HG03342 (cell line): ENCODE data around the gene ZNF521.
"Not testable (repeated sequence)": the region's sequence is repeated elsewhere in the genome, so short reads cannot be mapped to it uniquely, and the experiment has no call there.

ENCODE experiments used
- ATAC-seq: cut with Tn5 transposase; IDR thresholded peaks from one replicate; pipeline ENCODE4 v1.9.1; 2021; ENCODE audit warnings: mild to moderate bottlenecking, moderate library complexity; ENCODE audit not compliant: unreplicated experiment

Gene ZNF521

GRCh38 chr18:25047983-25048382 is 304.0 kb downstream of the ZNF521 start:
- ATAC-seq: no peak

DNA sequence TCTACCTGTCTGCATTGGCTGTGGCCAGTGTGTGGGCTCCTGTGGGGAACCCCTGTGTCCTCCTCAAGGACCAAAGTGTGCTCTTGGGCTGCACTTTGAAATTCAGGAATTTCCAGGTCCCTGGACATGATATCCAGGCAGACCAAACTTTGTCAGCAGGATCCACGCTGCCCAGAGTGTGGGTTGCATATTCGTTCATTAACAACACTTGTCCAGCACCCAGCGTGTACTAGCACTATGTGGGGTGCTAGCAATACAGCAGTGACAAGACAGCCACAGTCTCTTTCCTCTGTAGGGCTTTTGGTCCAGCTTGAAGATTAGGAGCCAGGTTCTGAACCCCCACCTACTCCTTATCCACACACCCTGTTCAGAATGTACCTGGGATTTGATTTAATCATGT is 304.5 kb downstream of the ZNF521 start:
- ATAC-seq: no peak

- no peak for ATAC-seq
These were observed 307.3 kb downstream of the ZNF521 start for GRCh38 chr18:25044694-25045093.

DNA sequence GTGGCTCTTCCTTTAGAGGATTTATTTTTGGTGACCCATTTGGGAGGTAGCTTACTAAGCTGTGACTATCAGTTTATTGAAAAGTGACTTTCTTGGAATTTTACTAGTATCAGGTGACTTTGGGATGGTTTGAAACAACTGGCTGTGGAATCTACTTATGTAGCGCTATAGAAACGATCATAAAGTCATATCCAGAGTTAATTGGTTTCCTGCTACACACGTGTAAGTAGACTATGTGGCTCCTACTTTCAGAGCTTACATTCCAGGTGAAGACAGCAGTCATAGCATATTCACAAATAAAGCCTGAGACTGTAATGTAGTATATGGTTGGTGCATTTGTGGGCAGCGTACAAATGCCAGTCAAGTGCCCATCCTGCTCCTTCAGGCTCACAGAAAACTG is 308.9 kb downstream of the ZNF521 start:
- ATAC-seq: no peak

GRCh38 chr18:25042641-25043051 is 309.3 kb downstream of the ZNF521 start:
- no peak for ATAC-seq

GRCh38 chr18:25039781-25040180 is 312.2 kb downstream of the ZNF521 start:
- no peak for ATAC-seq

DNA sequence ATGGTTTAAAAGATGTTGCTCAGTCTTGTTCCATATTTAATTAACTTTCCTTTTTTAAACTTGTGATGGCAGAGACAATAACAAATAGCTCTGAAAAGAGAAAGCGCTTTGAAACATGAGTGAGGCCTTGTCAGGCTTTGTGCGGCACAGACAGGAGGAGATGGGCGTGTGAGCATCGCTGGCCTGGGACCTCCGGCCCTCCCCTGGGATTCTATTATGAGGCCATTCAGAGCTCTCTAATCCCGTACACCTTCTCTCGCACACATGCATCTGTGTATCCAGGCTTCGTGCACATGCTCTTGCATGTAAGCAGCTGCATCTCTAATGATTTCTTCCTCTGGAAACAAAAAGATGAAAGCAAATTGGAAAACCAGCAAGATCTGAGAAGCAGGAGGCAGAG is 313.7 kb downstream of the ZNF521 start:
- no peak for ATAC-seq

DNA sequence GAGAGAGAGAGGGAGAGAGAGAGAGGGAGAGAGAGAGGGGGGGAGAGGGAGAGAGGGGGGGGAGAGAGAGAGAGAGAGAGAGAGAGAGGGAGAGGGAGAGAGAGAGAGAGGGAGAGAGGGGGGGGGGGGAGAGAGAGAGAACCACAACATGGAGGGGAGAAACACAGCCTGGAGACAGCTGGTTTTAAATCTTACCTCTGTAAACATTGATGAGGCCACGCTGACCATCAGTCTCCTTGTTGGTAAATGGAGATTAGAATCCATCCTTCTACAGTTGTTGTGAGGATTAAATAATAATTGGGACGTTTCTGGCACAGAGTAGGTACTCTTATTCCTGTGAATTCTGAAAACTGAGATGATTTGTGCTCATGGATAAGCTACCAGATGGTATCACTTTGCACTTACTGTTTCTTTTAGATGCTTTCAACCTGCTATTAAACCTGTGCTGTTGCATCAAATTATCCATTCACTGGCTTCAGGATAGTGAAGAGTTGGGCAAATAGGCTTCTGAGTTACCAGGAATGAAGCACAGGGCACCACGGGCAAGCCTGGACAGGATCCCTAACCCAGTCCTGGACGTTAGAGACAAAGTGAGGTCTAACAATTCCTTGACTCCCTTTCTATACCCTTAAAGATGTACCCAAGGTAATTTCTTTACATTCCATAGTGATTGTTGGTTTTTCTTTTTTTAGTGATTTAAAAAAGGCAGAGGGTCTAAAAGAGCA is 318.1 kb downstream of the ZNF521 start:
- no peak for ATAC-seq

DNA sequence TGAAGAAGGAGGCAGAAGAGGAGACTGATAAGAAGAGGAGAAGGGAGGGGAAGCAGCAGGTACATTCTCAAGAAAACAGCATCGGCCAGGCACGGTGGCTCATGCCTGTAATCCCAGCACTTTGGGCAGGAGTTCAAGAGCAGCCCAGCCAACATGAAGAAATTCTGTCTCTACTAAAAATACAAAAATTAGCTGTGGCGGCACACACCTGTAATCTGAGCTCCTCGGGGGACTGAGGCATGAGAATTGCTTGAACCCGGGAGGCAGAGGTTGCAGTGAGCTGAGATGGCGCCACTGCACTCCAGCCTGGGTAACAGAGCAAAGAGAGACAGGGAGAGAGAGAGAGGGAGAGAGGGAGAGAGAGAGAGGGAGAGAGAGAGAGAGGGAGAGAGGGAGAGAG is 318.8 kb downstream of the ZNF521 start:
- ATAC-seq: not testable (repeated sequence)

- no peak for ATAC-seq
These were observed 322.2 kb downstream of the ZNF521 start for GRCh38 chr18:25029802-25030201.

- no peak for ATAC-seq
These were observed 332.0 kb downstream of the ZNF521 start for GRCh38 chr18:25019931-25020330.

GRCh38 chr18:25019086-25019860 is 332.7 kb downstream of the ZNF521 start:
- ATAC-seq: no peak

- ATAC-seq: no peak
These were observed 335.3 kb downstream of the ZNF521 start for GRCh38 chr18:25016666-25017065.

- no peak for ATAC-seq
These were observed 335.8 kb downstream of the ZNF521 start for GRCh38 chr18:25016181-25016580.
